HG03039 (cell line): ENCODE results near the gene DGKI.
"Not testable (repeated sequence)": the region's sequence is repeated elsewhere in the genome, so short reads cannot be mapped to it uniquely, and the experiment has no call there.

Experiments used
- ATAC-seq: cut with Tn5 transposase; IDR thresholded peaks from one replicate; pipeline ENCODE4 v1.9.1; 2021; ENCODE audit warnings: mild to moderate bottlenecking, moderate library complexity; ENCODE audit not compliant: unreplicated experiment

The DGKI gene

DNA sequence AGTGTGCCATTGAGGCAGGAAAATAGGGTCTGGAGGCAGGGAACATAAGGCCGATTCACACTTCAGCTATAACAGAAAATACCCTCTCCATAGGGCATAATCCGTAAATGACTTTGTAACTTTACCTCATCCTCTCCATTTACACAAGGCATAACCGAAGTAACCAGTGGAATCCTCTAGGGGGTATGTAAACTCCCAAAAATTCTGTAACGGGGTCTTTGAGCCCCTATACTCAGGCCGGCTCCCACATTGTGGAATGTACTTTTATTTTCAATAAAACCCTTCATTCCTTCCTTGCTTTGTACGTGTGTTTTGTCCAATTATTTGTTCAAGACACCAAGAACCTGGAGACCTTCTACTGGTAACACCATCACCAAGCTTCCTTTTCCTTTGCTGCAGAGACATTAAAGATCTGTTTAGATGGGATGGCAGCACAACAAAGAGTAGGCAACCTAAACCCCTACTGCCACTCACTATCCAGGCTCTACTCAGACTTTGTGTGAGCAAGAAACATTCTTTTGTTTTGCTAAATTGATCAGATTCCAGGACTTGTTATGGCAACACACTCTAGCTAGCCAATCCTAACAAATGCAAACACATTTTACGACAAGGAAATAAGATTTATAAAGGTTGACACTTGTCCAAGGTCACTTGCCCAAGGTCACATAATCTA lies 99.3 kb downstream of the DGKI start:
- ATAC-seq, result no peak

DNA sequence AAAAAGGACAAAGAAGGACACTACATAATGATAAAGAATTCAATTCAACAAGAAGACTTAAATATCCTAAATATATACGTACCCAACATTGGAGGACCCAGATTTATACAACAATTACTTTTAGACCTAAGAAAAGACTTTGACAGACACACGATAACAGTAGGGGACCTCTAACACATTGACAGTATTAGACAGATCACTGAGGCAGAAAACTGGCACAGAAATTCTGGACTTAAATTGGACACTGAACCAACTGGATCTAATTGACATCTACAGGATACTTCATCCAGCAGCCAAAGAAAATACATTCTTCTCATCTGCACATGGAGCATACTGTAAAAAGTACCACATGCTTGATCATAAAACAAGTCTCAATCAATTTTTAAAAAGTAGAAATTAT lies 103.8 kb downstream of the DGKI start:
- no peak for ATAC-seq

DNA sequence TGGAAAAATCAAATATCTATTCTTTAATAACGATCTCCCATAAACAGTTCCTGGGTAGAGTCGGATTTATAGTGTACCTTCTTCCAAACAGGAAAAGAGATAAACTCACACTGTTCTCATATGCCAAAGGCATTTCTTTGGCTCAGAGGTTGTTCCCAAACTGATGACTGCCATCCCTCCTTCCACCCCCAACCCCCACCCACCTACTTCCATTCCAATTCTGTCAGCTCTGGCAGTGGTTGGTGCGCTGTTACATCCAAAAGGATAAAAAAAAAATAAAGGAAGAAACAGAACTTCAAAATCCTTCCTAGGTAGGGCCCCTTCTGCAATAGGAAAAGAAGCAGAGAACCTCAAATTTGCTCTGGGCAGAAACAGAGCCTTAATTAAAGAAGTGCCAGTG lies 104.7 kb downstream of the DGKI start:
- no peak for ATAC-seq

DNA sequence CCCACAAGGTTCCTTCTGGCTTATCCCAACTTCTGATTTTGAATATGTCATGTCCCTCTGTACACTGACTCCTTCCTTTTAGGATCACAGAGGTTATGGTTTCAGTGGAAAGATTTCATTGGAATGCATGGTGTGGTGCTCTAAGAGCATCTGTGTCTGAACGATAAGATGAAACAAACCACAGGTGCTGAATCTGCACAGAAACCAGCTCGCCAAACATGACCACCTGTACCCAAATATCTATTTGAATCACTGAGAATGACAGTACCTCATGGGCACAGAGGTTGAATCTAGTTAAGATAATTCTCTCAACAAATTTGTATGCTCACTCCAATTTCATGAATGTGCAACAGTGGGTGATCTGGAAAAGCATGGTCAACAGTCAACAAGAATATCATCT lies 105.3 kb downstream of the DGKI start:
- ATAC-seq, result no peak

DNA sequence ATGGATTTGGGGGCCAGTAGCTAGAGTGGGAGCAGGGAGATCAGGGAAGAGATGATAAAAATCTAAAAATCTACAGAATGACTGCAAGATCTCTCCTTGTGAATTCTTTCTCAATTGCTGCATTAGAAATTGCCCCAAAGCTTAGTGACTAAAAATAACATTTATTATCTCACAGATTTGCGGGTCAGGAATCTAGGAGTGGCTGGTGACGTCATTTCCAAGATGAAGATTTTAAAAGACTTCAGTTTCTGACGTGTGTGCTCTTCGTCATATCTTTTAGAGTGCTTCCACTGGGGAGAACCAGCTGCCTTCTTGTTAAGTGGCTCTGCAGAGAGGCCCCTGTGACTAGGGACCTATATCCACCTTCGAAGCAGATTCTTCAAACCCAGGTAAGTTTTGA lies 112.6 kb downstream of the DGKI start:
- no peak for ATAC-seq

DNA sequence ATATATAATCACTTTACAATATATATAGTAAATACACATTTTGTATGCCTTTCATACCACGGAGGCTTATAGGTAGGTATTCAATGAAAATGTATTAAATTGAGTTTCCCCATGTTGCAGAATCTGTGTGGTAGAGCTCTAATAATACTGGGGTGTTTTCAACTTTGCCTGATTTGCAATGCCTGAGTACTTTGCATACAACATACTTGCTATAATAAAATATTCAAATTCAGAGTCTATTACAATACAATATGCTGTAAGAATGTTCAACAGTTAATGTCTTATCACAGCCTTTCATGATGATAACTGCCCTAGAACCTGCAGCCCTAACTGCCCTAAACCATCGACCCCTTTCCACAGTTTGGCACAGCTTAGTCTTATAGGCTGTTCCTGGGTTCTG lies 114.6 kb downstream of the DGKI start:
- ATAC-seq, result no peak

DNA sequence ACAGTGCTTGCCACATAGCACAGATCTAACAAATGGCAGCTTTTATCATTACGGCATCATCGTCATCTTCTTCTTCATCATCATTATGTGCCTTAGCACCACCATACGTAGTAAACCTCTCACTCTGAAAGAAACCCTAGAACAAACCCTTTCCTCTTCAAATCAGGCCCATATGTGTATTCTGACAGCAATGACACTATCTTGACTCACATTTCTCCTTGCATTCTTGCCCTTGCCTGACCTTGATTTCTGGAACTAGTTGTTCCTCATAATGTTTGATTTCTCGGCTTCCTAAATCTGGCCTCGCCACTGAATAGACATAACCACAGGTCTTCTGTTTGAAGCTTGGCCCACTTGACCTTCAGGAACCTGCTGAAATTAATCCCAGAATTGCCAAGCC lies 115.3 kb downstream of the DGKI start:
- ATAC-seq, result no peak

DNA sequence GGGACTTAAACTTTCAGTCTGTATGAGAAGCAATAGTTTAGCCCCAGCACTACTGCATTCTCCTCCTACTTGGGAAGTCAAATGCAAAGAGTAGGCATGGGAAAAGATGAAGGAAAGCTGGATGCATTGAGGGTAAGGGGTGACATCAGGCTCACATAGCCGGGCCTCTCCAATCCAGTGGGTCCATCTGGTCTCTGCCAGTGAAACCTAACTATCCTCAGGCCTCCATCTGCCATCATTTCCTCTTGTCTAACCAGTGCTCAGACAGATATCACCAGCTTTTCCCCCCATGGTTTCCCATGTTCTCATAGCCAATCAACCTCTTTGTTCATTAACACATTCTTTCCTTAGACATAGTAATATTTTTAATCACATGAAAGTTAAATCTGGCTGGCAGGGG lies 118.3 kb downstream of the DGKI start:
- no peak for ATAC-seq

DNA sequence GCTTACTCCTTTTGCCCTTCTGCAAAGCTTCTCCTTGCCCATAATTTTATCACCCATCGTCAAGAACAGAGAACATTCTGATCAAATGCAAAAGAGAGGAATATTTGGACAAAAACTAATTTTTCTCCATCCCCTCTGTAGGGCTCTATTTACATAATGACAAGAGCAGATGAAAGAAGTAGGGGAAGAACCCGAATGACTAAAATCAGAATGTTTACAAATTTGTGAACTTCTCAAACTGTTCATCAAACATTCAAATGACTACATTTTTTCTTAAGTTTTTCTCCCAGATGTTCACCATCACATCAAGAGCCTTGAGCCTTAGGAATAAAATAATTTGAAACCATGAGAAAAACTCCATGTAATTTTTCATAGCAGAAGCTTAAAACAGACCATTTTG lies 119.4 kb downstream of the DGKI start:
- ATAC-seq, result no peak

DNA sequence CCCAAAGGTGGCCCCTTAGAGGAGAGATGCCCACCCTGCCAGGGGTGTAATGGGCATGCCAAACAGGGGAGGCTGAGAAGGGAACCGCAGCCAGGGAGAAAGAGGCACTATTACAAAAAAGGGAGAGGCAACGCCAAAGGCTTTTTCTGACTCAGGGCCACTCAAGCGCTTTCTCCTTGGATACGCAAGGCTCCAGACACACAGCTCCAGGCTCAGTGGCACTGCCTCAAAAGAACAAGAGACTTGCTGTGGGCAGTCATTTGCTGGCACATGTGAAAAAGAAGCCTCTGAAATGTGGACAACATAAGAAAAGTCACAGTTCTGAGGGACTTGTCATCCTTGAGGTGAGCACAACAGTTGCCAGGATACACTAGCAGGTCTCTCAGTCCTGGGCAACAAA lies 128.4 kb downstream of the DGKI start:
- no peak for ATAC-seq

DNA sequence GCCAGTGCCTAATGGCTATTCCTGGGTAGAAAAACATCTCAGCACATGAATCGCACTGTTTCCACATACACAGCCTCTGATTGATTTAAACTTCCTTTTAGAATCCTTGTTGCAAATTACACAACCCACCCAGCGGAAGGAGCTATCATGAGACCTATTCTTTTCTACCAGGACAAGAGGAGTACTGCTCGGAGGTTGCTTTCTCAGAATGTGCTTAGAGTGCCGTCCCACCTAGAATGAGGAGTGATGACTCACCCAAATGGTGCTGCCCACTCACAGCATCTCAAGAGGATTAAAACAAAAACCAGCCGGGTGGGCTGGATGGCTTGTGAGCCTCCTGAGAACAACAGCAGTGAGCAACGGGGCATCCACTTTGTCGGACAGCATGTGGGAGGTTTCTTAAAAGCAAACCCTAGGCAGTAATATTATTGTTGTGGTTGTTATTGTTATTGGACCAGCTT lies 128.9 kb downstream of the DGKI start:
- no peak for ATAC-seq

DNA sequence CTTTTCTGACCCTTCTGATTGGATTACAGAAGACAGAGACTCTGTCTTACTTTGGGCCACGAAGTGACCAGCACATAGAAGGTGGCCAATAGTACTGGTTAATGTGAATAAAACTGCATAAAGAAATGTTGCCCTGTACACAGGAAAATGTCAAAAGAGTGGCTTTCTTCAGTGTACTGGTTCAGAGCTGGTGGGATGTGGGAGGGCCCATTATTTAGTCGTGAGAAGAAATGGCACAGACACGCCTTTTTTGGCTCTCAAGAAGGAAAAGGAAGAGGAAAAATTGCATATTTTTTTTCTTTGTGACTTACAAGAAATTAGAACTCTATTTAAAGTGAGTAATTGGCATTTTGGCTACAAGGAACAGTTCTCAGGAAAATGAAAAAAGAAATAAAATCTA lies 129.7 kb downstream of the DGKI start:
- ATAC-seq, result no peak

DNA sequence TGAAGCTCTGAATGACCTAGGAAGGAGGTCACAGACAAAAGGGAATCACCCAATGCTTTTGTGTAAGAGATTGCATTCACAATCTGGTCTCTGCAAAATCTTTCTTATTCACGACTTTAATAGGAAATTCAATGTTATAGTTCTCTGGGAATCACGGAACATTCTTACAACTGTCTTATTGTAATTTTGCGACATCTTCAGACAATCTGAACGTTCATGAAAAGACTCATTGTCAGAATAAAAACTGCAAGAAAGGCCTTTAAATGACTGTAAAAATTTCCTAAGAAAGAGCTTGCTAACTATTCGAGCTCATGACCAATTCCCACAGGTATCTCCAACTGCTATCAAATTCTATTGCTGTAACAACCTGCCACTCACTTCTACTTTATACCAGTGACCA lies 130.7 kb downstream of the DGKI start:
- no peak for ATAC-seq

DNA sequence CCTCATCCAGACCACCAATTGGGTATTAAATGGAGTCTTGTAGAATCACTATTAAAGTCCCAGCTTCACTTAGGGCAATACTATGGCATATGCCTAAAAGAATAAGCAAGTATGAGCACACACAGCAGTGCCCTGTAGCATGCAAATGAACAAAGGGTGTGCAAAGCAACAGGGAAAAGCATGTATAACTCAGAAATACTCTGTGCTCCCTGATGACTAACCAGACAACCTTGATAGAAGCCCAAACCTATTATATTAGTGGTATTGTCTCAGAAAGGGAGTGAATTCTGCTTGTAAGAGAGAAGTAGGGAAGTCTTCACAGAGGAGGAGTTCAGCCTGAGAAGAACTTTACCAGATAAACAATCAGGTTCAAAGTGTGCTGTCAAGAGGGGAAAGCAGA lies 131.2 kb downstream of the DGKI start:
- ATAC-seq, result no peak

DNA sequence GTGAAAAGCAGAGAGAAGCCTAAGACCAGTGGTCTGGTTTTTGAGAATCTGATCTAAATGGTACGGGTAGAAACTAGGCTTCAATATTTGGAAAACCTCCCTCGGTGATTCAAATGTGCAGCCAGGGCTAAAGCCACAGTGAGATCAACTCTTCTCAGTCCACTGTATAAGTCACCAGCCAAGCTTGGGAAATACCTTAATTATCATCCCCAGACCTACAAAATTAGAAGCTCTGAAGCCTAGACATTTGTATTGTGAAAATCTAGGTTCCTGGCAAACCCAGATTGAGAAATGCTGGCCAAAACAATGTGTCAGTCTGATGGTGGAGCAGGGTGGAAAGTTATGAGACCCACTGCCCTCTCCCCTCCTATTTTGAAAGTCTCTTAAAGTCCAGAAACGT lies 131.7 kb downstream of the DGKI start:
- ATAC-seq, result no peak

DNA sequence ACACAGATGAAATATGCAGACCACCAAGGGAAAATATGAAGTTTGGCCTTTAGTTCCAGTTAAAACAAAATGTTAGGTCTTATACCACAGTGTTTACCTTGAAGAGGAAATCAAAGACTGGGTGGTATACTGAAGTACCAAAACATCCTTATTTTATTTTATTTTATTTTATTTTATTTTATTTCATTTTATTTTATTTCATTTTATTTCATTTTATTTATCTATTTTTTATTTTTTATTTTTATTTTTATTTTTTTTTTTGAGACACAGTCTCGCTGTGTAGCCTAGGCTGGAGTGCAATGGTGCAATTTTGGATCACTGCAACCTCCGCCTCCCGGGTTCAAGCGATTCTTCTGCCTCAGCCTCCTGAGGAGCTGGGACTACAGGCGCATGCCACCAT lies 140.4 kb downstream of the DGKI start:
- ATAC-seq, result not testable (repeated sequence)

DNA sequence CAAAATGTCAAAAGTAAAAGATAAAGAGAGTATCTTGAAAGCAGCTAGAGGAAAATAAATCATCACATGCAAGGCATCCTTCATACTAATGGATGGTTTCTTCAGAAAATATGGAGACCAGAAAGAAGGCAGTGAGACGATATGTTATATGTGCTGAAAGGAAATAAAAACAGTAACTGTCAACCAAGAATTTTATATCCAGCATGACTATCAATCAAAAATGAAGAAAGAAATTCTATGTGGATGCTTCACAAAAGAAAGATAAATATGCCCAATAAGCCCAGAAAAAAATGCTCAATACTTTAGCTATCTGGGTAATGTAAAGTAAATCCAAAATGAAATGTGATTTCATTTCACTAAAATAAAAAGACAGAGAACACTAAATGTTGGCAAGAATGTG lies 142.1 kb downstream of the DGKI start:
- no peak for ATAC-seq

DNA sequence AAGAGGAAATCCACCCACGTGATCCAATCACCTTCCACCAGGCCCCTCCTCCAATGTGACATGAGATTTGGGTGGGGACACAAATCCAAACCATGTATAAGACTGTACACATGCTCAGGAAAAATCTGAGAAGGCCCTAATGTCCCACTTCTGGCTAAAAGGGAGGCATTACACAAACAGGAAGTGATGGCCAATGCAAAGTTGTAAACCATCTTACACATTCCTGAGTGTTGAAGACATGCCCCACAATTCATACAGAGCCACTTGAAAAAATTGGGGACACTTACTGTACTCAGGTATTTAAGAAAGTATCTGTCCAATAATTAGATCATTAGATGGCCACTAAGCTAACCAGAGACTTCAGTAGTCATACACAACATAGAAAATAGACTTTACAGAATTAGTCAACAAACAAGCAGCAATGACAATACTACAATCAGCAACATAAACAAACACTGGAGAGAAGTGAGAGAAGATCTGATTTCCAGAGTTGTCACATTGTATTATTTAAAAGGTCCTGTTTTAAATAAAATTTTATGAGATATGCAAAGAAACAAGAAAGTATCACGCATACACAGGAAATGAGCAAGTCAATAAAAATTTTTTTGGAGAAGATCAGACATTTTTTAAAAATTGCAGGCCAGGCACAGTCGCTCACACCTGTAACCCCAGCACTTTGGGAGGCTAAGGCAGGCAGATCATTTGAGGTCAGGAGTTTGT lies 143.3 kb downstream of the DGKI start:
- ATAC-seq, result no peak

DNA sequence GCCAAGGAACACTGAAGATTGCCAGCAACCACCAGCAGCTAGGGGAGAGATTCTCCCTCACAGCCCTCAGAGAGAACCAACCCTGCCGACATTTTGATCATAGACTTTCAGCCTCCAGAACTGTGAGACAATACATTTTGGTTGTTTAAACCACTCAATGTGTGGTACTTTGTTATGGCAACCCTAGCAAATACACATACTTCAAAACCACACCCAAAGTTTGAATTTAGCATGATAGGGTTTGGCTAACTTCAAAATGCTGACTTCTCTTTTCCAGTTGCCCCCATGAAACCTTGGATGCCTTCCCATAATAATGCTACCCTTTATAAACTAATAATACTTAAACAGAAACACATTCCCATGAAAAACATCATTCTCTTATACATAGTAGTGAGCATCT lies 149.8 kb downstream of the DGKI start:
- no peak for ATAC-seq

DNA sequence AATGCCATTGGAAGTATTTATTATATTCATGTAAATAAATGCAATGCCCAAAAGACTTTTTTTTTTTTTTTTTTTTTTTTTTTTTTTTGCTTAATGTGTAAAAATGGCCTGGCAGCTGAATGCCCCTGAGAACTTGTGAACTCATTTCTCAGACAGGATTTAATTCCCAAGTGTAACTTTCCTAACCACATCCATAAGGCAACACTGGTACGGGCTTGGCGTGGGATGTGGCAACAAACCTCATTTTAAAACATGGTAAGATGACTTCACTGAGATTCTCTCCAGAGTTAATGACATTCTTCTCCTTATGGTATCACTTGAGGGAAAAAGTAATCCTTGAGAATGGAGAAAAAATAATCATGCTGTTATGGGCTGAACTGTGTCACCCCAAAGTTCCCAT lies 150.4 kb downstream of the DGKI start:
- ATAC-seq, result no peak

DNA sequence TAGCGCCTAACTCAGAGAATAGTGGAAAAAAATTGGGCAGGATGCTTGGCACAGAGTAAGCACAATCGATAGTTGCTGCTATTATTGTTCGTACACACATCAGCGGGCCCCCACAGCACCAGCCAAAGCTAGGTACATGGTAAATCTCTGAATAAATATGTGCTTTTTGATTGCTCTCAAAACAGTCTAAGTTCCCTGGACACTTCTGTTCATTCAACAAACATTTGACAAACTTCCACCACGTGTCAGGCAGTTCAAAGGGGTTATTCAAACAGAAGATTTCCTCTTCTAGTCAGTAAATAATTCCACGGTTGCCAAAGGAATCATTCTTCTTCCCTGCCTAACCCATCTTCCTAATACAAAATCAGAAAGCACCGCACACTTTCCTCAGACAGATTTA lies 150.8 kb downstream of the DGKI start:
- ATAC-seq, result no peak

DNA sequence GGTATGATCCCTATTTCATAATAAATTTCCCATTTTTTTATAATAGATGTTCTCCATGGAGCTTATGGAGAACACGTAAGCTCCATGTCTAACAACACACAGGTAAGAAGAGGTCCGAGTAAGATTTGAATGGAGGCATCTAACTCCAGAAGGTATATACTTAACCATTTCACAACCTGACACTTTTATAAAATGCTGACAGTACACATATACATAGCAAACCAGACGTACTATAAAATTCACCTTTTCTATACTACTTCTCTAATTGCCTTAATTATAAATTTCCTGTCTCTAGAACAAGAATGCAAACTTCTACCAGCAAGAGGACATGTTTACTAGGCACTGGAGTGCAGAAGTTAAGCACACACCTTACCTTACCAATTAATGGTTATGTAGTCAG lies 151.3 kb downstream of the DGKI start:
- ATAC-seq, result no peak

DNA sequence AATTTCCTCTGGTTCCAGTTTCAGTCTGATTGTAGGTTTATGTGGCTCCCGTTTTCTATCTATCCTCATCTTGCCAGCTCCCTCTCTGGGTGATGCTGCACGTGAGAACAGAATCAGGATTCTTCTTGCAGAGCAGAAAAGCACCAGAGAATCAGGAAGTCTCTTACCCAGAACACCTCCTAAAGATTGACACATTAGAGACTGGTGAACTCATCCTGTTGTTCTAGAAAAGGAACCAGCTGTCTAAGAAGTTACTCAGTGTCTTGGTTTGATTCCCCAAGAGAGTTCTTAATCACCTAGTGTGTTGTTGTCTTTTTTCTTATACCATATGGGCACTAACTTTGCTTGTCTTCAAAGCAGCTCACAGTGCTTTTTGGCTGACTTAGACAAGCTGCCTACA lies 152.4 kb downstream of the DGKI start:
- no peak for ATAC-seq
